NCI-H446 treated with DMSO at 0.1 percent for 48 hours (cell line): ENCODE measurements around the gene UBP1.
"Not testable (repeated sequence)": the region's sequence is repeated elsewhere in the genome, so short reads cannot be mapped to it uniquely, and the experiment has no call there.

Source experiments
- DNase-seq: peaks from one replicate; lab custom pipeline; 2025; lab: John Stamatoyannopoulos, UW

The UBP1 gene, protein sequence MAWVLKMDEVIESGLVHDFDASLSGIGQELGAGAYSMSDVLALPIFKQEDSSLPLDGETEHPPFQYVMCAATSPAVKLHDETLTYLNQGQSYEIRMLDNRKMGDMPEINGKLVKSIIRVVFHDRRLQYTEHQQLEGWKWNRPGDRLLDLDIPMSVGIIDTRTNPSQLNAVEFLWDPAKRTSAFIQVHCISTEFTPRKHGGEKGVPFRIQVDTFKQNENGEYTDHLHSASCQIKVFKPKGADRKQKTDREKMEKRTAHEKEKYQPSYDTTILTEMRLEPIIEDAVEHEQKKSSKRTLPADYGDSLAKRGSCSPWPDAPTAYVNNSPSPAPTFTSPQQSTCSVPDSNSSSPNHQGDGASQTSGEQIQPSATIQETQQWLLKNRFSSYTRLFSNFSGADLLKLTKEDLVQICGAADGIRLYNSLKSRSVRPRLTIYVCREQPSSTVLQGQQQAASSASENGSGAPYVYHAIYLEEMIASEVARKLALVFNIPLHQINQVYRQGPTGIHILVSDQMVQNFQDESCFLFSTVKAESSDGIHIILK

DNA sequence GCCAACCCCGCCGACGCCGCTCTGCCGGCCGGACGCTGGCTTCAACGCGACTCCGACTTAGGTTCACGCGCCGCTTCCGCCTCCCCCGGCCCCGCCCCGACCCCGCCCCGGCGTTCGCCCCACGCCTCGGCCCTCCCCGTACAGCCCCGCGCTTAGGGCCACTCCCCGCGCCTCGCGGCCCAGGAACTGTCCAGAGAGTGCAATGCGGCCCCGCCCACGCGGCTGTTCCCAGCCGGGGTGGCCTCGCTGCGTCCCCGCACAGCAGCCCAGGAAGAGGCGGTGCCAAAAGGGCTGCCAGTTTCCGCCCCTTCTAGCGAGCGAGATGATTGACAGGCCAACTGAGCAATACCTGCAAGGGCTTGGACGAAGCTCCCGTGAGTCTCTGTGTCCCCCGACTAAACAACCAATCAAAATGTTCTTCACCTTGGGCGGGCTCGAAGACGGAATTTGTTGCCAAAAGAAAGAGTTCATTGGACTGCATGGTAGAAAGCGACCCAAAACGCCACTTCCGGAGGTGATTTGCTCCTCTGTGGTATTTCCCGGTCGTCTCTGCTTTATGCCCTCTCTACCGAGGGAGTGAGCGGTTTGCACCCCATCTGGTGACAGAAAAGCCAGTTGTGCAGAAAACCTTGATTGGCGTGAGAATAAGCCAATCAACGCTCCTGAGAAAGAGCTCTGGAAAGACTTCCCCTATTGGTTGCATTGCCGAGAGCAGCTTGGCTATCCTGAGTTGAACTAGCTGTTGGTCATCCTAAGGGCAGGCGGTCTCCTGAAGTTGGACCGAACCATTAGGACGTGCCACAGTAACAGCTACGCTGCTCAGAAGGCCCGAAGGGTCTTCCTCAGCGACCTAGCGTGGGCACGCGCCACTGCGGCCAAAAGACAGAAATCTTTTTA is at the start of gene UBP1:
Gene UBP1, minus strand, starts transcription at position 78 of the 897 bp plus-strand sequence. CDS start 557 bp downstream, outside the sequence.
- peak; percentile 98 for DNase-seq

DNA sequence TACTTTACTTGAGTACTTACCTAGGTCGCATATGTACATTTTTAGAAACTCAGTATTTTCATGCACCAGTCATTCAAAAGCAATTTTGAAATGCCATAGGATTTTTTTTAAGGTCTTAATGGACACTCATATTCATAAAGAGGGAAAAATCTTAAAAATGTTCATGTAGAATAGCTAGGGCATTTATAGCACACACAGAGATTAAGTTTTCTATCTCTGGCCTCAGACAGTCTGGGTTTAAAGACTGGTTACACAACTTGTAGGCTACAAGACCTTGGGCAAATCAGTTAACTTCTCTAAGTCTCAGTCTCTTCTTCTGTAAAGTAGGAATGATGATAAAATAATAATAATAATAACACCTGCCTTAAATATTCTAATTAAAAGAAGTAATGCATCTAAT is 48.5 kb upstream of the UBP1 start:
- DNase-seq: no peak

DNA sequence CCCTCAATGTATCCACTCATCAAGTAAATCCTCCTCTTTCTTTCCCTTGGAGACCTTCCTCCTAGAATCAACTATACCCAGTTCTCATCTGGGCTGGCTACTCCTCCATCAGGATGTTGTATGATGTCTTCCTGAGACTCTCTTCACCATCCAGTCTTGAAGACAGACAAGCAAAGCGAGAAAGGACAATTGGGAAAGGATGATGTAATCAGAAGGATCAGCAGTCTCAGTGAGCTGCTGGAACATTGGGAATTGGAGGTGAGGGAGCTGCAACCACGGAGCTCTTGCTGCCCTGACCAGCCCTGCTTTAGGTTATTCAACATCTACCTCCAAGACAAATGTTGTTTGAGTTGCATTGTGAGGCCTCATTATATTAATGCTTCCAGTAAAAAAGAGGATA is 48.0 kb upstream of the UBP1 start:
- no peak for DNase-seq

DNA sequence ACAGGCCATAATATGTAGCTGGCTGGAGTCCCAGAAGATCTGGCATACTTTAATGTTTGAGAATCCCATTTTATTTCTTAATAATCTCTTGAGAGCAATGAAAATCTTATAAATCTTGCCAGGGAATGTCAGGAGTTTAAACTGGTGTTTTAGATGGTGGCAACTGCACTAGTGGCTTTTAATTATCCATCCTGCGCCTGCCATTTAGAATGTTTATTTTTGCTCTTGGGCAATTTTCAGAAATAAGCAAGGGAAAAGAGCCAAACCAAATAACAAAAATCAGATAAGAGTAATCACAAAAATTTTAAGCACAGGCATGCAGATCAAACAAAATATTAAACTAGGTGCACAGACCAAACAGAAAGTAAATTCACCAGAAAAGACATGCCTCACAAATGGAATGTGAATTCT is 41.9 kb upstream of the UBP1 start:
- DNase-seq: no peak

DNA sequence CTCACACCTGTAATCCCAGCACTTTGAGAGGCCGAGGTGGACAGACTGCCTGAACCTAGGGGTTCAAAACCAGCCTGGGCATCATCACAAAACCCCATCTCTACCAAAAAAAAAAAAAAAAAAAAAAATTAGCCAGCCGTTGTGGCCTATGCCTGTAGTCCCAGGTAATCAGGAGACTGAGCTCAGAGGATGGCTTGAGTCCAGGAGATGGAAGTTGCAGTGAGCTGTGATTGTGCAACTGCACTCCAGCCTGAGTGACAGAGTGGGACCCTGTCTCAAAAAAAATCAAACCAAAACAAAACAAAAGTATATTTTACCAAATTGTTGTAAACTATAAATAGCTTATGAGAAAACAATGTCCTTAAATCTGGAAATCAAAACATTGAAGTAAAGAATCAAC is 34.7 kb upstream of the UBP1 start:
- no peak for DNase-seq

DNA sequence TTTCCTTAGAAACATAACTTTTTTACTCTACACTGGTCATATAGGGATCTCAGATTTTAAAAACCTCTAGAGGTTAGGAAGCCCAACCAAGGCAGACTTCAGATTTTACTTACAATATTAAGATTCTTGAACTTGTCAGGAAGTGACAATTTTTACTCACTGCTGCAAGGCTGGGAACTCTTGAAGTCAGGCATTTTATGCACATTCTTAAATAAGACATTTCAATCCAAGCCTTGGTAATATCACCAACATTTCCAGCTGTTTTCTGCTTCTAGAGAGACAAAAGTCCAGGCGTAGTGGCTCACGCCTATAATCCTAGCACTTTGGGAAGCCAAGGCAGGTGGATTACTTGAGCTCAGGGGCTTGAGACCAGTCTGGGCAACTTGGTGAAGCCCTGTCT is 33.6 kb upstream of the UBP1 start:
- DNase-seq: no peak

DNA sequence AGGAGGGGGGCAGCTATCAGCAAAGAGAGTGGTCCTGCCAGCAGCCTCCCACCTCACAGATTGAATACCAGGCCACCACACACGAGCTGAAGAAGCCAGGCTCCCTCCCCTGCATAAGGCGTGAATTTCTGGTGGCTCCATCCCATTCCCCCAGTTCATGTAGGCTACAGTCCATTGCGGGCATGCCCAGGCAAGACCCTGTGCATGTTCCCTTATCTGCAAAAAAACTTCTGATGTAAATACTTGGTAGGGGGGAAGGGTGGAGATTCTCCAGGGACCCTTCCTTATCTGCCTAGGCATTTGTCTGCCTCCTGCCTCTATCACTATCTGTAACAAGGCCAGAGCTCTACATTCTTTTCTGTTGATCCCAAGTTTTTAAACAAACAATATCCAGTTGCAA is 27.6 kb upstream of the UBP1 start:
- no peak for DNase-seq

DNA sequence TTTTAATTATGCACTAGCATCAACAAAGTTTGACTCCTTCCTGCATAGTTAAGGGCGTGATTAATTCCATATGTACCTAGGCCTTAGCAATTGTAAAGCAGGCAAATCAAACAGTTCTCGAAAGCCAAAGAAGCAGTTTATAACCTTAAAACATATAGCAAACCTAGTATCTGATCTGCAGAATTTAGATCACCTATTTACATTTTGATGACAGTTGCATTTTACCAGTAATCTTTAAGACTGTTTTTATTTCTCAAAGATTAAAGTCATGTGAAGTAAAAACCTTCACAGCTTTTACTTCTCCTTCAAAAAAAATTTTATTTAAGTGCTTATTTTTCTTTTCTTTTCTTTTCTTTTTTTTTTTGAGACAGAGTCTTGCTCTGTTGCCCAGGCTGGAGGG is 20.9 kb upstream of the UBP1 start:
- no peak for DNase-seq

DNA sequence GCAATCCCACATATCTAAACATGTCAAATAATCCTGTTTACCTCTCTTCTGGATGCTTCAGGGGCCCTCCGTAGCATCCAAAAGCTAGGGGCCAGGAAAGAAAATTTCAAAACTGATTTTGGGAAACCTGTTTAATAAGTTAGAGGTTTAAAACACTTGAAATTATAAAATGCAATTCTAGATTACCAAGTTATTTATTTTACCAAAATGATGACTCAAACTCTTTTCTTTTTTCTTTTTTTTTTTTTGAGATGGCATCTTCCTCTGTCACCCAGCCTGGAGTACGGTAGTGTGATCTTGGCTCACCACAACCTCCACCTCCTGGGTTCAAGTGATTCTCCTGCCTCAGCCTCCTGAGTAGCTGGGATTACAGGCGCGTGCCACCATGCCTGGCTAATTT is 19.4 kb upstream of the UBP1 start:
- DNase-seq: not testable (repeated sequence)

DNA sequence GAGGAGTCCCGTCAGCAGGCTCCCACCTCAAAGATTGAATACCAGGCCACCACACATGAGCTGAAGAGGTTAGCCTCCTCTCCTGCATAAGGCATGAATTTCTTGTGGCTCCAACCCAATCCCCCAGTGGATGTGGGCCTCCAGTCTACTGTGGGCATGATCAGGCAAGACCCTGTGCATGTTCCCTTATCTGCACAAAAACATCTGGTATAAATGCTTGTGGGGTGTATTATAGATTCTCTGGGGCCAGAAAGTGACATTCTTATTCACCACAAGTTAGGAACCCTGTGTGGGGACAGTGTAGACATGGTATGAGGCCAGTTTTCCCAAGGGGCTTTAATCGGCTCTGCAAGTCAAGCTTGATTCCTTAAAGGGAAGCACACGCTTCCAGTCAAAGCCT is 18.2 kb upstream of the UBP1 start:
- DNase-seq: no peak

DNA sequence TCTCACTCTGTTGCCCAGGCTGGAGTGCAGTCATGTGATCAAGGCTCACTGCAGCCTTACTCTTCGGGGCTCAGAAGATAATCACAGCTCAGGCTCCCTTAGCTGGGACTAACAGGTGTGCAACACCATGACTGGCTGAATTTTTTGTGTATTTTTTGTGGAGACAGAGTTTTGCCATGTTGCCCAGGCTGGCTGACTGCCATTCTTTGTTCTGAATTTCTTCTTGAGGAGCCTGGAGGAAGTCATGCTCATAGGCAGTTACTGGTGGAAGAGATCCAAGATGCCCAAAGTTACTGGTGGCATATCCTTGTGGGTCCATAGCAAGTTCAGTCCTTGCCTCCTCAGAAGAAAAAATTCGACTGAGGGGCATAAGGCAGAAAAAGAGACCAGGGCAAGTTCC is 16.6 kb upstream of the UBP1 start:
- no peak for DNase-seq

DNA sequence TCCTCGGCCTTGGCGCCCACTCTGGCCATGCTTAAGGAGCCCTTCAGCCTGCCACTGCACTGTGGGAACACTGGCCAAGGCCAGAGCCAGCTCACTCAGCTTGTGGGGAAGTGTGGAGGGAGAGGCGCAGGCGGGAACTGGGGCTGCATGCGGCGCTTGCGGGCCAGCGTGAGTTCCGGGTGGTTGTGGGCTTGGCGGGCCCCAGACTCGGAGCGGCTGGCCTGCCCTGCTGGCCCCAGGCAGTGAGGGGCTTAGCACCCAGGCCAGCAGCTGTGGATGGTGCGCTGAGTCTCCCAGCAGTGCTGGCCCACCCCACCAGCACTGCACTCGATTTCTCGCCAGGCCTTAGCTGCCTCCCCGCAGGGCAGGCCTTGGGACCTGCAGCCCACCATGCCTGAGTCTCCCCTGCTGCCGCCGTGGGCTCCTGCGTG is 13.1 kb upstream of the UBP1 start:
- DNase-seq: no peak

DNA sequence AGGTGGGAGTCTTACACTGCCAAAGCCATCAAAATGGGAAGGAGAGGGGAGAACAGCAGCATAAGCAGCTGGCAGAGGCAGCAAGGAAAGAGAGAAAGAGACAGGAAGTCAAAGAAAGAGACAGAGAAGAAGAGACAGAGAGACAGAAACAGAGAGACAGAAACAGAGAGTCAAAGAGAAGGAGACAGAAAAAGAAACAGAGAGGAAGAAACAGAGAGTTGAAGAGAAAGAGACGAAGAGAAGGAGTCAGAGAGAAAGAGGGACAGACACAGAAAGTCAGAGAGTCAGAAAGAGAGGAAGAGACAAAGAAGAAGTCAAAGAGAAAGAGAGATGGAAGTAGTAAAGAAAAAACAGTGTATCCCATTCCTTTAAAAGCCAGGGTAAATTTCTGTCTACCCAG is 11.8 kb upstream of the UBP1 start:
- DNase-seq: not testable (repeated sequence)

DNA sequence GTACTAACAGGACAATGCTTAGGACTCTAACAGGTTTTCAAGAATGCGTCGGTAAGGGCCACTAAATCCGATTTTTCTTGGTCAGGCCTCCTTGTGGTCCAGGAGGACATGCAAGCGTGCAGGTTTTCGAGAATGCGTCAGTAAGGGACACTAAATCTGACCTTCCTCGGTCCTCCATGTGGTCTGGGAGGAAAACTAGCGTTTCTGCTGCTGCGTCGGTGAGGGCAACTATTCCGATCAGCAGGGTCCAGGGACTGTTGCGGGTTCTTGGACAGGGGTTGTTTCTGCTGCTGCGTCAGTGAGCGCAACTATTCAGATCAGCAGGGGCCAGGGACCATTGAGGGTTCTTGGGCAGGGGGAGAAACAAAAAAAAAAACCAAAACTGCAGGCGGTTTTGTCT is 7.8 kb upstream of the UBP1 start:
- DNase-seq: no peak

DNA sequence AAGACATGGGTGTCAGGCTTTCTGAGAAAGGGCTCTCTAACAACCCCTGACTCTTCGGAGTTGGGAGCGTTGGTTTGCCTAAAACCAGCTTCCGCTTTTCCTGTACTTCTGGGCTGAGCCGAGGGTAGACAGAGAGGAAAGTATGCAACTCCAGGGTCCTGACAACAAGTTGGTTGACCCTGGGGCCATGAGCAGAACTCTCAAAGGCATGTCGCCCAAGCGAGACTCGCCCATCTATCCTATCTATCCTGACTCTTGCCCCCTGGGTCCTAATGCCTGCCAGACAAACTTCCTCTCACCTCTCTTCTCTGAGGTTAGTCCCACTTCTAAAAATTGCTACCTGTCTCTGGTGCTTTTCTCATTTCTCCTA is 7.0 kb upstream of the UBP1 start:
- DNase-seq: not testable (repeated sequence)

DNA sequence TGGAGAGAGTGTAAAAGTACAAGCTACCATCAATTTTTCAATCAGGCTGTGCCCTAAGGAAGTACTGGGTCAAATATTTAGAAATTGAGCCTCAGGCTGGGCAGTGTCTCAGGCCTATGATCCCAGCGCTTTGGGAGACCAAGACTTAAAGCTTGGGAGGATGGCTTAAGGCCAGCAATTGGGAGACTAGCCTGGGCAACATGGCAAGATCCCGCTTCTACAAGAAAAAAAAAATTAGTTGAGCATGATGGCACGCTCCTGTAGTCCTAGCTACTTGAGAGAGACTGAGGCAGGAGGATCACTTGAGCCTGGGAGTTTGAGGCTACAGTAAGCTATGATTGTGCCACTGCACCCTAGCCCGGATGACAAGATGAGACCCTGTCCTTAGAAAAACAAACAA is 2.0 kb upstream of the UBP1 start:
- DNase-seq: no peak

DNA sequence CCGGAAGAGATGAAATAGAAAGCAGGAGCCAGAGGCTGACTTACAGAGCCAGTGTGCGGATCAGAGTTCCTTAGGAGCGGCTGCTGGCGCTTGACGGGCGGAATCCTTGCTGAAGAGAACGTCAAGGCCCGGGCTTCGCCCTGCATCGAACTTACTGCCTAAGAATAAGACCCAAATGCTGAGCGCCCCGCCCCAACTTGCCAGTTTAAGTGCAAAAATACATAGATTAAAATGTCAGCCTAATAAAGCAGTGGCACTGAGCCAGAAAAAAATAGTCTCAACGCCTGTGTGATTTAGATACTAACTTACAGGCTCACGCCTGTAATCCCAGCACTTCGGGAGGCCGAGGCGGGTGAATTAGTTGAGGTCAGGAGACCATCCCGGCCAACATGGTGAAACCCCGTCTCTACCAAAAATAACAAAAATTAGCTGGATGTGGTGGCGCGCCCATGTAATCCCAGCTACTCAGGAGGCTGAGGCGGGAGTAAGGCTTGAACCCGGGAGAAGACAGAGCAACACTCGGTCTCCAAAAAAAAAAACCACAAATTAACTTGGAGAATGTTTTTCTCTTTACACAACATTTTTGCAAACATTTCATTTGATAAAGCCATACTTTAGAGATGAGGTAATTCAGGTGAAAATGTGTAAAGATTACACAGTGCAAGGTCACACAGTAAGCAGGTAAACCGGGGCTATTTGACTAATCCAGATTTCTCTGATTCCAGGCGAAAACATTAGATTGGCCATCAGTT is 1.2 kb upstream of the UBP1 start:
- no peak for DNase-seq

DNA sequence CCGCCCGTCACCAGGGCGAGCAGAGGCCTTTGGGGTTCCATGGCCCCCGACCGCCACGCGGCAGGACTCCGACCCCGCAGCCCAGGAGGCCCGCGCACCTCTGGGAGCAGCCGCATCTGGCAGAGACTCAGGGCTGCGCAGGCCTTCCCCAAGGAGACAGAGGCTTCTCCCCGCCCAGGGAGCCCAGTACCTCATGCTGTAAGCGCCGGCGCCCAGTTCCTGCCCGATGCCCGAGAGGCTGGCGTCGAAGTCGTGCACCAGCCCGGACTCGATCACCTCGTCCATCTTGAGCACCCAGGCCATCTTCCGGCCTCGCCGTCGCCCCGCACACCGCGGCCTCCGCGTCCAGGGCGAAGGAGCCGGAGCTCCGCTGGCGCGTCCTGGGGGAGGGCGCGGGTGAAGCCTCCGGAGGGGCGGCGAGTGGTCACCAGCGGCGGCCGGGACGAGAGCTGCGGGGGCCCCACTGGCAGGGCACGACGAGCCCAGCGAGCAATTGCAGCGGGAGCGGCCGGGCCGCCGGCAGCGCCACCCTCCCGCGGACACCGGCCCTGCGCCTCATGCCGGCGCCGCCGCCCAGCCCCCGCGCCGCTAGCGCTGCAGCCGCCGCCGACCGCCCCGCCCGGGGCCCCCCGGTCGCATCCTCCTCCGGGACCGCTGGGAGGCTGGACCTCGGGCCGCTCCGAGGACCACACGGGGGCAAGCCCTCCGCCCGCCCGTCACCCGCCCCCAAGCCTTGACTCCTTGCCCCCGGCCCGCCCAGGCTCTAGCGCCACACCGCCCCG is 468 bp downstream of the UBP1 start:
- no peak for DNase-seq

DNA sequence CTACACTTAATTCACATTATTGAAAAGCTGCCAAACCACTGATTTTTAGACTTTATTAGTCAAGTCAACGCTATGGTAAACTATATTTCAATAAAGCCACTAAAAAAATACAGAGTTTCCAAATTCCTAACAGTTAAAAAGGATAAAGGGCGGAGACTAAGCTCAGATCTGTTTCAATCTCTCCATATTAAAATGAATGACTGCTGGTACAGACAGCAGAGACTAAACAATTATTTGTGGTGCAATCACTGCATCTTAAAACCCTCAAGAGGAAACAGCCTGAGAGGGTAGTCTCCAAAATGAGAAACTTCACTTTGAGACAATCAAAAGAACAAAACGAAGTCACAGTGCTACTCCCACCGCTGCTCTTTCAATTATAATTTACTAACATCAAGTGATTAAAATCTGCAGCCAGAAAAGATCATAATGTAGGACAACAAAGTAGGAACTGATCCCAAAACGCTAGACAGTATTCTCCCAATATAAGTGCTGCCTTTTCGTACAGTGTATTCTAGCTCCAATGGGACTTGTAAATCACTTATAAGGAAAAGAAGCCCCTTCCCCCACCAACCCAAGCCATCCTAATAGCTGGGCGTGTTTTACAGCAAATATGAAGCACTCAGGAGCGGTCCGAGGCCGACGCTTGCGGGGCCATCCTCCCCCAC is 1.2 kb downstream of the UBP1 start:
- DNase-seq: no peak

DNA sequence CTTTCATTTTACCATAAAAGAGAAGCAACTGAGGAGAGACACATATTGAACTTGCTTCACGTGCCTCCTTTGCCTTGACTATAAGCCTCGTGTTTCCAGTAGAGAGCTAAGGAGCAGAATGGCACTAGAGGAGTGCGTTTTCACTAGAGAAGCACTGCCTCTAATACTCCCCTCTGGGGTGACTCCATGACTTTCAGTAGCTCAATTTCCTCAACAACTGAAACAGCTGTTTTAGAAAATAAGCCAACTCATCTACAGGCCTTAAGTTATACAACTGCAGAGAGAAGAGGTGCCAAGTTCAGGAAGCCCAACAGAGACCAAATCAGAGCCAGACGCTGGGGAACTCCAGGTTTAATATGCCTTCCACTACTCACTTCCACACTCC is 1.9 kb downstream of the UBP1 start:
- peak; percentile 5 for DNase-seq
